Neuronal stem cell (in vitro differentiated cells): ENCODE results near the gene IRF2.

Experiments
- DNase-seq: peaks from one replicate; pipeline ENCODE4 v3.0.0-alpha.2; 2013; ENCODE audit warnings: low spot score
- H2AFZ ChIP-seq: one replicate; pipeline ENCODE4 v1.6.1; 2013; ENCODE audit warnings: mild to moderate bottlenecking, low read length, inconsistent platforms
- H2AK5ac ChIP-seq: 2 replicates; pipeline ENCODE4 v1.6.1; 2013; ENCODE audit warnings: low read depth, mild to moderate bottlenecking, inconsistent platforms, low read length, moderate library complexity, mixed read lengths
- H2BK120ac ChIP-seq: 2 replicates; pipeline ENCODE4 v1.6.1; 2013; ENCODE audit warnings: low read depth, mild to moderate bottlenecking, inconsistent platforms, low read length, moderate library complexity, mixed read lengths
- H2BK12ac ChIP-seq: one replicate; pipeline ENCODE4 v1.6.1; 2013; ENCODE audit warnings: low read length, inconsistent platforms
- H2BK15ac ChIP-seq: 2 replicates; pipeline ENCODE4 v1.6.1; 2013; ENCODE audit warnings: mild to moderate bottlenecking, low read length, inconsistent platforms, mixed read lengths
- H2BK5ac ChIP-seq: one replicate; pipeline ENCODE4 v1.6.1; 2013; ENCODE audit warnings: inconsistent platforms, mild to moderate bottlenecking, low read length, moderate library complexity
- H3K14ac ChIP-seq: one replicate; pipeline ENCODE4 v1.6.1; 2013; ENCODE audit warnings: low read length, inconsistent platforms
- H3K18ac ChIP-seq: 2 replicates; pipeline ENCODE4 v1.6.1; 2013; ENCODE audit warnings: low read length, inconsistent platforms
- H3K23ac ChIP-seq: 2 replicates; pipeline ENCODE4 v1.6.1; 2013; ENCODE audit warnings: low read depth, mild to moderate bottlenecking, mixed read lengths, low read length, inconsistent platforms; ENCODE audit not compliant: poor library complexity
- H3K27ac ChIP-seq: replicated peaks from 3 replicates; pipeline ENCODE4 v1.5.1; 2013; ENCODE audit warnings: low read length, inconsistent platforms
- H3K27me3 ChIP-seq, 3 experiments: 2 replicates each; pipeline ENCODE4 v1.6.1; 2013; ENCODE audit warnings: low read length in 3 of 3, mild to moderate bottlenecking in 2 of 3, inconsistent platforms in 1 of 3, low read depth in 1 of 3, mixed read lengths in 1 of 3, moderate library complexity in 1 of 3; ENCODE audit not compliant: control insufficient read depth in 3 of 3, insufficient read depth in 3 of 3
- H3K36me3 ChIP-seq, 2 donors: replicated peaks in 1 of 2; 2 replicates each; pipeline ENCODE4 v1.6.1; 2013; ENCODE audit warnings: low read length in 2 of 2; ENCODE audit not compliant: control insufficient read depth in 2 of 2, insufficient read depth in 2 of 2
- H3K4ac ChIP-seq: 2 replicates; pipeline ENCODE4 v1.6.1; 2013; ENCODE audit warnings: inconsistent platforms, mild to moderate bottlenecking, low read length, moderate library complexity
- H3K4me1 ChIP-seq, 2 donors: 1 replicate in 1 of 2; 2 replicates in 1 of 2; pipeline ENCODE4 v1.6.1; 2013; ENCODE audit warnings: low read length in 2 of 2, low read depth in 1 of 2; ENCODE audit not compliant: control insufficient read depth in 2 of 2, insufficient read depth in 1 of 2
- H3K4me2 ChIP-seq: one replicate; pipeline ENCODE4 v1.6.1; 2013; ENCODE audit warnings: mild to moderate bottlenecking, low read length, inconsistent platforms; ENCODE audit not compliant: insufficient read depth, poor library complexity, severe bottlenecking
- H3K4me3 ChIP-seq, 2 donors: 2 replicates each; pipeline ENCODE4 v1.5.1; 2013; ENCODE audit warnings: low read length in 2 of 2, mild to moderate bottlenecking in 2 of 2, inconsistent platforms in 1 of 2, moderate library complexity in 1 of 2
- H3K79me1 ChIP-seq: one replicate; pipeline ENCODE4 v1.6.1; 2013; ENCODE audit warnings: low read depth, mild to moderate bottlenecking, inconsistent platforms, low read length, moderate library complexity
- H3K9ac ChIP-seq: one replicate; pipeline ENCODE4 v1.6.1; 2013; ENCODE audit warnings: mild to moderate bottlenecking, low read depth, low read length, inconsistent platforms; ENCODE audit not compliant: poor library complexity
- H3K9me3 ChIP-seq, 2 donors: replicated peaks in 1 of 2; 2 replicates each; pipeline versions ENCODE3 to v1.6.1; 2013; ENCODE audit warnings: low read length in 2 of 2, mild to moderate bottlenecking in 2 of 2, inconsistent platforms in 1 of 2, low read depth in 1 of 2, mixed read lengths in 1 of 2, moderate library complexity in 1 of 2; ENCODE audit not compliant: control insufficient read depth in 2 of 2, insufficient read depth in 1 of 2
- H4K8ac ChIP-seq: one replicate; pipeline ENCODE4 v1.6.1; 2013; ENCODE audit warnings: low read depth, mild to moderate bottlenecking, inconsistent platforms, low read length, moderate library complexity
- H4K91ac ChIP-seq: one replicate; pipeline ENCODE4 v1.6.1; 2013; ENCODE audit warnings: low read length, low read depth, mild to moderate bottlenecking, inconsistent platforms; ENCODE audit not compliant: poor library complexity
- WGBS, 2 donors: extraction: QIAGEN DNeasy Blood & Tissue Kit; methylation state at CpG; one replicate each; pipeline ENCODE4 v1.1.7; 2013; ENCODE audit warnings: missing lambda C conversion rate in 2 of 2, mixed read lengths in 1 of 2; ENCODE audit not compliant: insufficient read length in 2 of 2, insufficient replicate concordance in 1 of 2; ENCODE audit errors: extremely low coverage in 2 of 2; 5-methylcytosine and 5-hydroxymethylcytosine counted together

Gene IRF2

DNA sequence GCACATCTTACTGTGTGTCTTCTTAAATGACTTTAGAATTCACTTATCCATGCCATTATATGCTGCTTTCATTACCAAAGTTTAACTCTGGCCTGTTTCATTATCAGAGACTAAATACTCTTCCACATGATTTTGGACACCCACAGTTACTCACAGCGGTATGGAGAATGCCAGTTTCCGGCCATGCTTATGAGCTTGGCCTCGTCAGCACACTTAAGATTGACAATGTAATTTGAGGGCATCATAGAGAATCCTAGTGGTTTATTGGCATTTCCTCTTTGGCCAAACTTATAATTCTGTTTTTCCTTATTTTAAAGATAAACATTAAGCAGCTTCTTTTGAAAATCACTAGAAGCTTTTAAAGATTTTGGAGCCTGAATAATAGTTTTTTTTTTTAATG, 104.5 kb downstream of the IRF2 start:
- H3K27me3 ChIP-seq, result no peaks in the 10 kb centered on the region
- no peak overlapping the region for H2BK120ac ChIP-seq
- no peaks in the 10 kb centered on the region for H3K36me3 ChIP-seq
- WGBS, 2 donors, result no CpG with 5 or more reads among the region's 3 CpGs
- H3K27ac ChIP-seq, result no peak overlapping the region
- H3K79me1 ChIP-seq, result no peaks in the 10 kb centered on the region
- H3K4ac ChIP-seq, result no peak overlapping the region
- DNase-seq, result no peak
- H4K91ac ChIP-seq, result no peak overlapping the region
- peaks cover 0 to 4% of the 10 kb centered on the region in 2 donors for H3K4me1 ChIP-seq
- H3K9me3 ChIP-seq, result no peaks in the 10 kb centered on the region
- H2AFZ ChIP-seq, result no peak overlapping the region
- no peak overlapping the region for H3K4me3 ChIP-seq
- no peak overlapping the region for H2BK5ac ChIP-seq
- no peak overlapping the region for H3K9ac ChIP-seq
- no peak overlapping the region for H3K23ac ChIP-seq
- no peak overlapping the region for H3K4me2 ChIP-seq
- no peak overlapping the region for H4K8ac ChIP-seq
- H2BK12ac ChIP-seq, result no peak overlapping the region
- no peak overlapping the region for H3K18ac ChIP-seq
- H2AK5ac ChIP-seq, result no peak overlapping the region
- H2BK15ac ChIP-seq, result no peak overlapping the region
- no peak overlapping the region for H3K14ac ChIP-seq

- no peak overlapping the region for H3K4me3 ChIP-seq
- no peak overlapping the region for H4K91ac ChIP-seq
- no peak overlapping the region for H2AK5ac ChIP-seq
- H3K4ac ChIP-seq, result no peak overlapping the region
- H3K9ac ChIP-seq, result no peak overlapping the region
- no peak for DNase-seq
- no peak overlapping the region for H2BK15ac ChIP-seq
- no peak overlapping the region for H3K14ac ChIP-seq
- no peak overlapping the region for H3K27ac ChIP-seq
- no peaks in the 10 kb centered on the region for H3K36me3 ChIP-seq
- H3K23ac ChIP-seq, result no peak overlapping the region
- H2BK5ac ChIP-seq, result no peak overlapping the region
- no peak overlapping the region for H4K8ac ChIP-seq
- no peak overlapping the region for H2BK12ac ChIP-seq
- H2BK120ac ChIP-seq, result no peak overlapping the region
- H3K18ac ChIP-seq, result no peak overlapping the region
- no peaks in the 10 kb centered on the region for H3K79me1 ChIP-seq
- H3K27me3 ChIP-seq, result no peaks in the 10 kb centered on the region
- no peaks in the 10 kb centered on the region for H3K9me3 ChIP-seq
- H3K4me1 ChIP-seq, result peaks cover 0 to 4% of the 10 kb centered on the region in 2 donors
- H2AFZ ChIP-seq, result no peak overlapping the region
- no peak overlapping the region for H3K4me2 ChIP-seq
Measured at GRCh38 chr4:184368731-184369130, 105.6 kb downstream of the IRF2 start.

DNA sequence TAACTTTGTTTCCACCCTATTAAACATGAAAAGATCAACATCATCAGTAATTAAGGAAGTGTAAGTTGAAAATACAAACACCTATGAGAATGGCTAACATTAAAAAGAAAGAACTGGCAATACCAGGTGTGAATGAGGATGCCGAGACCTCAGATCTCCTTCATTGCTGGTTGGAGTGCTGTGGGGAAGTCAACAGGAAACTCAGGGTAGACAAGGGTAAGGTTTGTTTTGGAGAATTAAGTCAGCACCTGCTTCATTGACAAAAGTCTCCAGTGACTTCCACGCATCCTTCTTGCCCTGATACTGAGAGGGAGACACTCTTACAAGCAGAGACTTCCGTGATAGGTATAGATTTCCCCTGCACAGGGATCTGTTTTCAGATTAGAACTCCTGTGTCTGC, 106.1 kb downstream of the IRF2 start:
- H2AFZ ChIP-seq, result no peak overlapping the region
- H3K18ac ChIP-seq, result no peak overlapping the region
- H3K23ac ChIP-seq, result no peak overlapping the region
- no peak for DNase-seq
- no peak overlapping the region for H4K91ac ChIP-seq
- H2AK5ac ChIP-seq, result no peak overlapping the region
- no peak overlapping the region for H2BK5ac ChIP-seq
- H3K4me2 ChIP-seq, result no peak overlapping the region
- no peak overlapping the region for H3K27ac ChIP-seq
- no peaks in the 10 kb centered on the region for H3K79me1 ChIP-seq
- no peak overlapping the region for H3K14ac ChIP-seq
- no peak overlapping the region for H3K9ac ChIP-seq
- H4K8ac ChIP-seq, result no peak overlapping the region
- no peak overlapping the region for H2BK12ac ChIP-seq
- H3K27me3 ChIP-seq, result no peaks in the 10 kb centered on the region
- no peak overlapping the region for H2BK120ac ChIP-seq
- no peak overlapping the region for H3K4ac ChIP-seq
- H3K36me3 ChIP-seq, result no peaks in the 10 kb centered on the region
- peaks cover 0 to 4% of the 10 kb centered on the region in 2 donors for H3K4me1 ChIP-seq
- no peak overlapping the region for H2BK15ac ChIP-seq
- no peak overlapping the region for H3K4me3 ChIP-seq
- no CpG with 5 or more reads among the region's 3 CpGs for WGBS, 2 donors
- no peaks in the 10 kb centered on the region for H3K9me3 ChIP-seq

DNA sequence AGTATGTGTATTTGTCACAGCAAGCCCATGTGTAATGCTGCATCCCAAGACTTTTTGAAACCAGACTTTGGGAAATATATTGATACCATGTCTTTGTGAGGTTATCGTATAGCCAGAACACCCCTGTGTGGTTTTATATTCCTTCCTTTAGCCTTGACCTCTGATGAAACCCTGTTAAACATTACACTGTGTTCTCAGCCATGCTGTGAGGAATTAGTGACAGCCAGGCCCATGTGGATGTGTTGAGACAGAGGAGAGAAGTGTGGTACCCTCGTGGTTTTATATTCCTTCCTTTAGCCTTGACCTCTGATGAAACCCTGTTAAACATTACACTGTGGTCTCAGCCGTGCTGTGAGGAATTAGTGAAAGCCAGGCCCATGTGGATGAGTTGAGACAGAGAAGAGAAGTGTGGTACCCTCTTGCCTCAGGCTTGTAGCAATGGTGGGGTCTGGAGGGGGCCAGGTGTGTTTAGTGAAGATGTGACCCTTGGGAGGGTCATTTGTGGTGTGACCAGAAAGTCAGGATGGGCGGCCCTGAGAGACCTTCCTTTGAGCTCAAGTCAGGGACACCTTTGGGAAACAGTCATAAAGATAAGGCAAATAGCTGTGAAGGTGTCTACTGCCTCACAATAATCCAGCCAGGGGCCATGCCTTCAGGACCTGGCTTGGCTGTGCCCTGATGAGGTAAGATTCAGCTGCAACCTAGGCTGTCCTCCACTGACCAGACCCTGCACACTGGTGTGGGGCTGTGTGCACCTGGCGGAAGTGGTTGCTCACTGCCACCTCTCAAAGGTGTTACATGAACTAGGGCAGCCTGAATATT, 110.0 kb downstream of the IRF2 start:
- Histone ChIP-seq H3K36me3 (no peaks in the 10 kb centered on the region), H3K14ac (no peak overlapping the region), H2BK12ac (no peak overlapping the region), H2BK15ac (no peak overlapping the region), H3K23ac (no peak overlapping the region), H2AFZ (no peak overlapping the region), H3K27ac (no peak overlapping the region), H3K18ac (no peak overlapping the region), H3K4me3 (peak overlapping the region in 1 of 2 donors; percentile 3), H4K8ac (no peak overlapping the region), H3K9ac (no peak overlapping the region), H2AK5ac (no peak overlapping the region), H3K79me1 (no peaks in the 10 kb centered on the region), H3K4me1 (no peaks in the 10 kb centered on the region), H3K4ac (no peak overlapping the region), H3K4me2 (no peak overlapping the region), H2BK5ac (no peak overlapping the region), H2BK120ac (no peak overlapping the region), H4K91ac (no peak overlapping the region), H3K27me3 (no peaks in the 10 kb centered on the region), H3K9me3 (no peaks in the 10 kb centered on the region)
- no CpG with 5 or more reads among the region's 5 CpGs for WGBS, 2 donors
- no peak for DNase-seq
